NCI-H524 treated with DMSO at 0.1 percent for 48 hours (cell line): Measurements from ENCODE around the gene HOXC5.

ENCODE experiments used
- DNase-seq: peaks from one replicate; lab custom pipeline; 2025; lab: John Stamatoyannopoulos, UW

The HOXC5 gene

DNA sequence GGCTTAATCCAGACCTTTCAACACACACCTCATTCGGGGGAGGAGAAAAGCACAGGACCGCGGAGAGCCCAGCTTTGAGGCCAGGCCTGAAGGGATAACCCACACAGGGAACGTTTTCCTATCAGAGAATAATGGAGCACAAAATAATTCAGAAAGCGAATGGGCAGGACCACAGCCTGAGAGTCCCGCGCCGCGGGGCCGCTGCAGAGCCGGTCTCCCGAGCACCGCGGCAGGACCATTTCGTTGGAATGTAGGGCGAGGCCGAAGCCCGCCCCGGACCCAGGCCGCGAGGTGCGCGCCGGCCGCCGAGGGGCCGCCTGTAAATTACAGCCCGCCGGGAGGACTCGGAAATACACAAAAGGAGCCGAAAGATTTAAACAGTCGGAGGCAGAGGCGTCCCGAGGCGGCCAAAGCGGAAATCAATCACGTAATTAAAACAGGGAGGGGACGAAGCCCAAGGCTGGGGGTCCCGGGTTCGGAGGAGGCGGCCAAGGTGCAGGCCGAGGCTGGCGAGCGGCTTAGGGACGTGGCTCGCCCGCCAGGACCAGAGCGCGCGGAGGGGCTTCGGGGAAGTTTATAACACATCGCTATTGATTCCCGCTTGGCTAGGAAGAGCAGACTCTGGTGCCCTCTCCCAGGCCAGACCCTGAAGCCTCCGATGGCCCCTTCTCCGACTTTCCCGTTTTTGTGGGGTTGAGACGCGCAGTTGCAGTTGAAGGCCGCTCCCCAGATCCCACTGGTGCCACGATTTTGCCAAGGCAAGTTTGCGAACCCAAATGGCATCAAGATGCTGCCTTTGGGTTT lies 14.5 kb downstream of the HOXC5 start:
- no peak for DNase-seq

DNA sequence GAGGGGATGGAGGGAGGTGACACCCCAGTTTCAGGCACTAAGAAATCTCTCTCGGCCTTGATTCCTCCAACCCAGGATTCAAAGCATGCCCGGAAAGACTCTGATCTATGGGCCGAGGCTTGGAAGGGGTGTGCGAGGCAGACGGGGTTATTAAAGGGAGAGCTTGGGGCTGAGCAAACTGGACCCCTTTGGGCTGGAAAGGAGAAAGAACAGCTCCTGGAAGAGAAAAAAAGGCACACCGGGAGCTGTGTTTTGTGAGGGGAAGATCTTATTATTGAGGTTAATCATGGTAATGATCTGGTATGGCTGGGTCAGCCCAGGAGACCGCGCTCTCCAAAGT lies 15.1 kb downstream of the HOXC5 start:
- no peak for DNase-seq

DNA sequence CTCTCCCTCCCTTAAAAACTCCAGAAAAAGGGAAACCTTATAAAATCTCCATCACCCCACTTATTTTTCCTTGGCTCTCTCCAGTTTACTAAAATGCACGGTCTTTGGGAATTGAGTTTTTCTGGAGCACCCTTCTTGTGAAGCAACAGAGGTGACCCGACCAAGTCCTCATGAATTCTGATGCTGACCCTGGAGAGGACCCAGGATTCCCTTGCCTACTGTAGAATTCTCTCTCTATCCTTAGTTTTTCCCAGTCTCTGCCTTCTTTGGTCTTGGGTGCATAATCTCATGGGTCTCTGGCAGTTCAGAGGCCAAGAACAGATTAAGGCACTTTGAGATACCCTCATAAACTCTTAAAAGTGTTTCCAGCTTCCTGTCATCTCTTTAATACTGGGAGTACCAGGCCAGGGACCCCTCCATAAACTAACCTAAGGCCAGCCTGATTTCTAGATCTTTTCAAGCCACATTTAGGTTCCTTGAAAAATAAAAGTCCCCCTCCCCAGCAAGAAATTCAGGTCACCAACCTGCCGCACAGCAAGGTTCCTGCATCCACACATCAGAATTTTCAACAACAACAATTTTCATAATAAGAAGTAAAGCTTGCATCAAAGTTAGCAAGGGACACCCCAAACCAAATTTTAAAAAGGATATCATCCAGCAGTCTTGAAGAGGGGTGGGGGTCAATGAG lies 15.7 kb downstream of the HOXC5 start:
- no peak for DNase-seq

DNA sequence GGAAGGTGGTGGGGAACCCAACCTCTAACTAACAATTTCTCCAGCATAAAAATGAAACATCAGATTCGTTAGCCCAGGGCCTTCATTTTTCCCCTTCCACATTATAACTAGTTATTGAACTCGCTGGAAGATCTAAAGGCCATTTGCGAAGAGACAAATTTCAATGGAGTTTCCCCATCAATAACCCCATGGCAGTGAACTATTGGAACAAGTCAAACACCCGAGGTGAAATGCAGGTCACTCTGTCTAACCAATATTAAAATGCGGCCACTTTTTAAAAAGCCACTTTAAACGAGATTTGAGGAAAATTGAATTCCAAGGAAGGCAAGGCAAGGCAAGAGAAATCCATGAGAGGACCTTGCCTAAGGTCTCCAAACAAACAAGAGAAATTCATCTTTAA lies 16.3 kb downstream of the HOXC5 start:
- no peak for DNase-seq

DNA sequence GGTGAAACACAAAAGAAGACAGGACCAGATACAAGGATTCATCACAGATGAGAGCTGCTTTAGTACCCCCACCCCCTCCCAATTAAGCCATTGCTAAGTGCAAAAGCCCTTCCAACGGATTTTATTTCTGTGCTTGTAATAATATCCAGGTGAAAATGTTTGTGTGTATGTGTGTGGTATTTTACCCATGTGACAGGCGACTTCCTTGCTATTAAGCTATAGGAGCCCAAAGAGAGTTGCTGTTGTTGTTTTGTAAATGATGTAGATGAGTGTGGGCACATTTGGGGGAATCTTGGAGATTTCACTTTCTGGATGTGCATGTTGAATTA lies 17.6 kb downstream of the HOXC5 start:
- DNase-seq = no peak

DNA sequence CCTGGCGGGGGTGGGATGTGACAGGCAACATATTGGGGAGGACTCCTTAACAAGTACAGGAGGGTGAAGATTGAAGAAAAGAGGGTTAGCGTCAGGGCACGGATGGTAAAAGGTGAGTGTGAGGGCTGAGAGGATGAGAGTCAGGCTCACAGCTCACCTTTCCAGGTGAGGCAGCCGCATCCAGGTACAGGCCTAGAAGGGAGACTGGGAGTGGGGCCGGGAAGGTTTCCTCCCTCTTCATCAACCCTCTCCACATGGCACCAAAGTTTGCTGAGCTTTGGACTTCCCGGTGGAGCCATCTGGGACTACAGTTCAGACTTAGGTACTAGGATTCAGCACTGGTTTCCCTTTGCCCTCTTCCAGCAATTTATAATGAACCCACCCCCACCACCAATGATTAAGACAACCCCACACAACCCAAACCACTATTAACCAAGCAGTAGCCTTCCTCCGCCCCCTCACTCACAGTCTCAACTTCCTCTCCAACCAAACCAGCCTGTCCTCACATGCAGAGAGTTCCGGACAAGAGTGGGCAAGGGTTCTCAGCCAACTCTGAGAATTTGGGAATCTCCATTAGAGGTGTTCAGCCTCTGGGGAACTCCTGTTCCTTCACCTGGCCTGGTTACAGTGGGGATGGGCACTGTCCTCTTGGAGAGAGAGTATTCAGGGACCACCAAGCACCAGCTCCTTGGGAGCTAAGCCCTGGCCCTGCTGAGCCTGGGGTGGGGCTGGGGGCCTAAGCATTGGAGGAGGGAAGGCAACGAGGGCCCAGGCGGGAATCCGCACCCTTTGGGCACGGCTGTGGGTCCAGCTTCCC lies 18.4 kb downstream of the HOXC5 start:
- no peak for DNase-seq

DNA sequence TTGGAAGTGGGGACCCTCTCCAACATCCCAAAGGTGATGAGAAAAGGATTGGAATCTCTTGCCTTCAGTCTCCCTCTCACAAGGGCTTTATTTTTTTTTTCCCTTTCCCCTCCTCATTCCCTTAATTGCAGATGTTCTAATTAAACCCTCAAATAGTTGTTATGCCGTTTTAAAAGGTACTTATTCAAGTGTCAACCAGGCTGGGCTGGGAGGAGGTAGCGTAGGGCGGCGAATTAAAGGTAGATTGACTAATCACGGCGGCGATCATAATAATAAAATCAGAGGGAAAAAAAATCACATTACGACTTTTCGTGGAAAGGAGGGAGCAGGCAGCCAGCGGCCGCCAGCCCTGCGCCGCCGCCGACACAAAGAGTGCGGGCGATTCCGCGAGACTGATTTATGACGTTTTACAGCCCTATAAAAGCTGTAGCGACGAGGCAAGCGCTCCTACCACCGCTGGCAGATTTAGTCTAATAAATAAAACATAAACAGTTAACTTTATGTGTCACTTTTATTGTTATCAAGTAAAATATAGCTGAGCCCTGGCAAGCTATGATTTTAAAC lies 19.1 kb downstream of the HOXC5 start:
- no peak for DNase-seq

DNA sequence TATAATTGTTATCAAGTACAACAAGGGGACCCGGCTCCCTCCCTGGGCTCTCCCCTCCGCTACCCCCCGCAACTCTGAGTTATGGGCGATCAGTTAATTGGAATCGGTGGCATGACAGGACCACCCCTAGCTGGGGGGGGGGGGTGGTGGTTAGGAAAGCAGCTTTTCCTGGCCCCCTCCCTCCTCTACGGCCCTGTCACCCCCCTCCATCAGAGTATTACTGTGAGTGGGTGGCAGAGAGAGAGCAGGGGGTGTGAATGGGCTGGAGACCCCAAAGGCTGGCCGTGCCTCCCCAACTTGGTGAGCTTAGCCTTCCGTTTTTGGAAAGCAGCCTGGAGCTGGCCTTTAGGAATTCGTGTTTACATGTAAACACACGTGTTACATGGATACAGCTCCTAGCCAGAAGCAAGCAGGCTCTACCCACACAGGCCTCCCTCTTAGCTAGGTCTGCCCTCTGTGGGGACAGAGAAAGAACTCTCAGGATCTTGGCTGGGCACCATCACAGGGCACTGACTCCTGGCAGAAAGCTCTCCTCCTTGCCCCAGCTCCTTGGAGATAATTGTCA lies 19.7 kb downstream of the HOXC5 start:
- no peak for DNase-seq

DNA sequence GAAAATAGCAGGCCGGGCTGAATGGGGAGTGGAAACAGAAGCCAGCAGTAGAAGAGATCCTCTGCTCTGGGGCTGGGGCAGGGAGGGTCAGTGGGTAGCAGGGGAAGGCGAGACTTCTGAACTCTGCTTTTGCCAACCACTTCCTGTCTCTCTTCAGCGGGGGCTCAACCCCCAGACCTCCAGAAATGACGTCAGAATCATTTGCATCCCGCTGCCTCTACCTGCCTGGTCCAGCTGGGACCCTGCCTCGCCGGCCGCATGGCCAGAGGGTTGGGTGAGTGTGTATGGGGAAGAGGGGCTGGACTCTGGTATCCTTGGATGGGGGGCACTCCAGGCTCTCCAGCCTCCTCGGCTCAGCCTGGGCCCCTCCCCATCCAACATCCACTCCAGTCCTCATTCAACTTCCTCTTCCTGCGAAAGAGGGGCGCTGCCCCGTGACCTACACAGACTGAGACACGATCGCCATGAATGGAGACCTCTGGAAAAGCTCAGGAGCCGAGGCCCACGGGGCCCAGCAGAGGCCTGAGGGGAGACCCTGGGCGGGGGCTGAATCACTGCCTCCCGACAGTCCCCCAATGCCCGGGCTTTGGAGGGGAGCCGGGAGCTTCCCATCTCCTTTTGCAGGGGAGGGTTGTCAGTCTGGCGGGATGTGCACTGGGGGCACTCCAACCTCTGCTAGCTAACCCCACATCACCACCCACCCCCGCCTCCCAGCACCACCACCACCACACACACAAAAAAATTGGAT lies 20.3 kb downstream of the HOXC5 start:
- no peak for DNase-seq

DNA sequence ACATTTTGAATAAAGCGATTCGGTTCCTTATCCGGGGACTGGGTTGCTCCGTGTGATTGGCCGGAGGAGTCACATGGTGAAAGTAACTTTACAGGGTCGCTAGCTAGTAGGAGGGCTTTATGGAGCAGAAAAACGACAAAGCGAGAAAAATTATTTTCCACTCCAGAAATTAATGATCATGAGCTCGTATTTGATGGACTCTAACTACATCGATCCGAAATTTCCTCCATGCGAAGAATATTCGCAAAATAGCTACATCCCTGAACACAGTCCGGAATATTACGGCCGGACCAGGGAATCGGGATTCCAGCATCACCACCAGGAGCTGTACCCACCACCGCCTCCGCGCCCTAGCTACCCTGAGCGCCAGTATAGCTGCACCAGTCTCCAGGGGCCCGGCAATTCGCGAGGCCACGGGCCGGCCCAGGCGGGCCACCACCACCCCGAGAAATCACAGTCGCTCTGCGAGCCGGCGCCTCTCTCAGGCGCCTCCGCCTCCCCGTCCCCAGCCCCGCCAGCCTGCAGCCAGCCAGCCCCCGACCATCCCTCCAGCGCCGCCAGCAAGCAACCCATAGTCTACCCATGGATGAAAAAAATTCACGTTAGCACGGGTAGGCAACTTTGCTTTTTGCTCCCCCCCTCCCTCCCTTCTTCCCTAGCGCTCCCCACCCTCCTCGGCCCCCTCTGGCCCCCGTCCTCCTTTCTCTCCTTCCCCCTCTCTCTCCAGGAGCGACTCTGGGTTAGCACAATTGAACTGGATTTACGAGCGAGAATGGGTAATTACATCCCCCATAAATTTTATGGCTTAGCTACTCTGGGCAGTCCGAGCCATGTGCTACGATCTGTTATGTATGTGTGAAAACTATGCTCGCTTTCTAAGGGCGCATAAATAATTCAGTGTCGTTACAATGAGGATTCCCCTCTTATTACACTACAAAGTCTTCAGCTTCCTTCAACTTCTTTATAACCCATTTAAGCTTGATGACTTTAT lies 21.2 kb downstream of the HOXC5 start, which contains the start of gene HOXC4:
TSS of gene HOXC4 (plus strand) at position 85 of the 991 bp plus-strand sequence. CDS start at position 173, 88 bp downstream.
- DNase-seq = no peak

DNA sequence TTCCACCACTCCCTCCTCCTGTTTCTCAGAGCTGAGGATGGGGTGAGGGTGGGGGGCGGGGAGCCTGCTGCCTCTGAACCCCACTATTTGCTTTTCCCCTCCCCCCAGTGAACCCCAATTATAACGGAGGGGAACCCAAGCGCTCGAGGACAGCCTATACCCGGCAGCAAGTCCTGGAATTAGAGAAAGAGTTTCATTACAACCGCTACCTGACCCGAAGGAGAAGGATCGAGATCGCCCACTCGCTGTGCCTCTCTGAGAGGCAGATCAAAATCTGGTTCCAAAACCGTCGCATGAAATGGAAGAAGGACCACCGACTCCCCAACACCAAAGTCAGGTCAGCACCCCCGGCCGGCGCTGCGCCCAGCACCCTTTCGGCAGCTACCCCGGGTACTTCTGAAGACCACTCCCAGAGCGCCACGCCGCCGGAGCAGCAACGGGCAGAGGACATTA lies 21.9 kb downstream of the HOXC5 start:
- DNase-seq = no peak

DNA sequence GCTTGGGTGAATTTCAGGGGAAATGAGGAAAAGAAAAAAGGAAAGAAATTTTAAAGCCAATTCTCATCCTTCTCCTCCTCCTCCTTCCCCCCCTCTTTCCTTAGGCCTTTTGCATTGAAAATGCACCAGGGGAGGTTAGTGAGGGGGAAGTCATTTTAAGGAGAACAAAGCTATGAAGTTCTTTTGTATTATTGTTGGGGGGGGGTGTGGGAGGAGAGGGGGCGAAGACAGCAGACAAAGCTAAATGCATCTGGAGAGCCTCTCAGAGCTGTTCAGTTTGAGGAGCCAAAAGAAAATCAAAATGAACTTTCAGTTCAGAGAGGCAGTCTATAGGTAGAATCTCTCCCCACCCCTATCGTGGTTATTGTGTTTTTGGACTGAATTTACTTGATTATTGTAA lies 22.7 kb downstream of the HOXC5 start:
- DNase-seq = no peak

DNA sequence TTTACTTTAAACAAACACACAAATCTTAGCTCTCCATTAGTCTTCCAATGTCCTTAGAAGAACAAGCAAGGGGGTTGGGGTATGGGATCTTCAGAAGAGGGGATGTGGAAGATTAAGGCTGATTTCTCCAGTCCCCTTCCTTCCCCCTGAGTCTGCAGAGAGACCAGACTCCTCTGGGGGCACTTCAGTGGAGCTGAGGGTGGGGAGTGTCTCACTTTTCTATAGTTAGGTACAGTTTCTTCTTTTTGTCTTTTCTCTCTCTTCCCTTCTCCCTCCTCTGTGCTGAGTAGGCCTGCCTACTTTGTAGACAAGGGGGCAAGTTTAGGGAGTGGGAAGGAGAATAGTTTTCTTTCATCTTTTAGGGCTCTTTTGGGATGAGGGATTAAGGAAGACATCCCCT lies 23.3 kb downstream of the HOXC5 start:
- DNase-seq = no peak

DNA sequence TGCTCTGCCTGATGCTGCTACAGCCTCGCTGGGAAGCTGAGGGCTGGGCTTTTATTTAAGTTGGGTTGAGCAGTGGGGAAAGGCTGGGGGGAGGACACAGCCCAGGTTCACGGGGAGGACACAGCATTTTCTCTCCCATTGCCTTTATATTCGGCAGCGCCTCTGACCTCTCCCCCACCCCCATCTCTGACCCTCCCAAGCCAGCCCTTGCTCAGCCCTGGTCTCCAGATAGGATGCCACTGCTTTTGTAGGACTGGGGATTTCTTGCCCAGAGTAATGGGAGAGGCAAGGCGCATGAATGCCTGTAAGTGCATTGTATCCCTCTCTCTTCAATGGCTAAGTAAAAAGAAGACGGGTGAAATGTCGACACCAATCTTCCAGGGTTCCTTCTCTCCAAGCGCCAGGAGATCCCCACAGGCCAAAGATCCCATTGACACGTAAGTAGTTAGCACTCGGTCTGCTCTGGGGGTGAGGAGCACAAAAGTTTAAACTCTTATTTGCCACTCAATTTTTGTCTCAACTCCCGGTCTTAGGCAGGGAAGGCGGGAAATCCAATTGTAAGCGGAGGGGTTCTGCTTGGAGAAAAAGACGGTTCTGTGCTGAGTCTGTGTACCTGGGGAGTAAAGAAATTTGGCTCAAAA lies 25.4 kb downstream of the HOXC5 start:
- DNase-seq = no peak

DNA sequence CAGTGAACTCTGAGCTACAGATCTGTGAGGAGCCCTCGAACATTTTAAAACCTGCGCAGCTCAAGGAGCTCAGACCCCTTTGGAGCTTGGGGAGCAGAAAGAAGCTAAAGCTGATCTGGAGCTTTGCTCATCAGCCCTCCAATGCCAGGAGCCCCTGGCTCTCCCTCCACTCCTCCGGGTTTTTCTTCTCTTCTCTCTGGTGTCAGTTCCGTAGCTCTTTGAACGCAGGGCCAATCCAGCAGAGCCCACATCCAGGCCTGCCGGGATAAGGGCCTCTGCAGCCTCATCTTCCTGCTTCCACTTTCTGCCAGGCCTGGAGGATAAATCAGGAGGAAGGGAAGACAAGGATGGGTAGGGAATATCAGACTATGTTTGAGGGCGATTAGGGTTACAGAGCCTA lies 26.8 kb downstream of the HOXC5 start:
- no peak for DNase-seq

DNA sequence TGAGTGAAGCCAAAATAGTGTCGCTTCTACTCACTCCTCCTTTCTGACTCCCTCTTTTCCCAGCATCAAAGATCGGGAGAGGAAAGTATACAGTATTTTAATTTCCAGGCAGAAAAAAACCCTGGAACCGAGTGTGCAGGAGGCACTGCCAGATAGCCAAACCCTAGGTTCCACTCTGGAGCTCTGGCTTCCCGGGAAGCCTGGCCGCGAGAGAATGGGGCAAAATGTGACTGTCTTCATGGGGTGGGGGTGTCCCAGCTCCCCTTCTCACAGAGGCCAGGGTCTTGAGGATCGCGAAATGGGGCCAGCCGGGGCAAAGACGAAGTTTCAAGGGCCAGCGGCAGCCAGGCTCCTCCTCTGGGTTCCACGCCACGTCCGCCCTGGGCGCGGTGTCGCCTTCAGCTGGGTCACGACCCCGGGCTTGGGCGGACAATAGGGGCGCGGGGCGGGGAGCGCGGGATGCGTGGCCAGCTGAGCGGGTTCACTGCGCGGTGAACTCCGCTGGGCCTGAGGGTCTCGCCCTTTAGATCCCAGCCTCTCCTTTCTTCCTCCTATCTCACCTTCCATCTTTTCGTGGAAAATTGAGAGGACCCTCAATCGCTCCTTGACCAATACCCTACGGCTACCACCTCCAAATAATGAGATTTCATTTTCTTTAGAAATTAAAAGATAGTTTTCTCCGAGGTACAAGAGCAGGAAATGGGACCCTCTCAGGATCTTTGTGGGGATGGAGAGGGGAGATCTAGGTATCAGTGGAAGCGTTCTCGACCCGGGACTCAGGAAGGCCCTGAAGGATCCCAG lies 27.5 kb downstream of the HOXC5 start:
- DNase-seq = no peak

DNA sequence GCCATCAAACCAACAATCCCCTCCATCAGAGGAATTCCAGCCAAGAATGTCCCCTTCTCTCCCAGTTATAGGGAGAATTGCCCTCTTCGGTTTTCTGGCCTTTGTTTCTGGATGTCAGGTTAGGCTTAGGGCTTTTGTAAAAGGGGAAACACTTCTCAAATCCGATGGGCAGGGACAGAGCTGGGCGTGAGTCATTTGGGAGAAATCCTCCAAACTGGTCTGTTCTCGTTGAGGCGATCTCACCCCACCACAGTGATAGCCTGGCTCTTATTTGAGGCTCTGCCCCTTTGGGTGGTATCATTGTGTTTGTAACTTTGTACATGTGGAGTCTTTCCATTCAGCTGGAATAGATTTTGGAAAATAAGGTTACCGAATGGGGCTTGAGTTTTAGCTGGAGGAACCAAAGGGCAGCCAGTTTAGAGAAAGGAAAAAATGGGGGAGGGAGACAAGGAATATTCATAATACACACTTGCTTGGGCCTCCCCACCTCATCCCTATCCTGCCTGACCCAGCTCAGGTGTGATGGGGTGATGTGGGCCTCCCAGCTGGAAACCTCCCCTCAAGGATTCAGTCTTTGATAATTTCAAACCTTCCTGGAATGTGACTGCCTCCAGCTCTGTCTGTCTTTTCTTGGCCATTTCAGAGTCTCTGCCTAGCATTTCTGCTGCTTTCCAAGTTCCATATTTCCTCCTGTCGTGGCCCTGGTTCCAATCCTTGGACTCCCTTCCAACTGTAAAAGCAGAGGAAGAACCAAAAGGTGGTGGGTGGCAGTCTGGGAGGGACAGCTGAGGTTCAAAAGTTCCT lies 28.3 kb downstream of the HOXC5 start:
- no peak for DNase-seq

DNA sequence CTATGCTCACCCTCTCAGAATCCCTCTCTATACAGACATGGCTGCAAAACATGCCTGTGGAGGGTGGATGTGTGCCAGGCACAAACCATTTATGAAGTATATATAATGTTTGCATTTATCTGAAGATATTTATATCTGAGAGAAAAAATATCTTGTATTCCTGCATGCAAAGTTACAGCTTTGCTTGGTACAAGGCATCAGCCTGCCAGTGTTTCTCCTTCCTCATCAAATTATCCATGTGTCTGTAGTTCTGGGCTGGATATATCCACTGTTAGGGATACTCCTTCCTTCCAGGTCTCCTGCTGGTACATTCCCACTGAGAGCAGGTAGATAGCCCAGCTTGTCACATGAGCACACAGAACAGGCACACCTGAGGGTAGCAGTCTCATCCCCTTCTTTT lies 32.8 kb downstream of the HOXC5 start:
- DNase-seq = no peak
